NB4 (cell line): ENCODE results near the gene OIT3.

Experiments
- CTCF ChIP-seq: IDR thresholded peaks from one replicate; pipeline ENCODE4 v1.5.1; 2012; ENCODE audit warnings: low read depth, low read length
- MYC ChIP-seq: IDR thresholded peaks from 2 replicates; pipeline ENCODE4 v1.6.1; 2011; ENCODE audit warnings: low read depth, low read length
- POLR2A ChIP-seq: IDR thresholded peaks from 2 replicates; pipeline ENCODE4 v1.6.1; 2011; ENCODE audit warnings: mild to moderate bottlenecking; ENCODE audit not compliant: insufficient read length; ENCODE audit errors: extremely low read depth
- TF ChIP-seq, protein P1 (sequence below): IDR thresholded peaks from 2 replicates; pipeline ENCODE4 v1.6.1; 2011; ENCODE audit warnings: low read depth, low read length

- TF ChIP-seq CTCF (no peak), MYC (no peak), POLR2A (no peak)
- TF ChIP-seq, protein P1, sequence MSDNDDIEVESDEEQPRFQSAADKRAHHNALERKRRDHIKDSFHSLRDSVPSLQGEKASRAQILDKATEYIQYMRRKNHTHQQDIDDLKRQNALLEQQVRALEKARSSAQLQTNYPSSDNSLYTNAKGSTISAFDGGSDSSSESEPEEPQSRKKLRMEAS = no peak
These were observed 35.3 kb downstream of the OIT3 start for GRCh38 chr10:72928798-72929197.
